ENCODE measurements around the gene COL23A1.

DNA sequence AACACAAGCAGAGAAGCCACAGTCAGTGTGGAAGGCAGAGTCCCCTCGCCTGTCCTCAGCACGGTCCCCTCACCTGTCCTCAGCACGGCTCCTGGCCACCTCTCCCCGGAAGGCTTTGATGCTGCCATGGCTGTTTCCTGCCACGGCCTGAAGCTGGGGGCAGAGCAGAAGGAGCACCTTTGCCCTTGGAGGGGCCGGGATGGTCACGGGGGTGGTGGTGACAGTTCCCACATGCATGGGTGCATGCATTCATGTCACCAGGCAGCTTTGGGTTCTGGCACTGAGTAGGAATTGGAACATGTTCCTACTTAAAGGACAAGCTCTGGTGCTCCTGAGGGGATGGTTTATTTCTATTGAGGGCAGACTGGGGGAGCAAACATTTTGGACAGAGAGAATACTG is 299.8 kb downstream of the COL23A1 start:
- TF ChIP-seq POLR2A (IDR thresholded peaks at IDR 0.05; ENCODE audit: low read depth, low read length) (no peak), PAX5 (IDR thresholded peaks at IDR 0.05; ENCODE audit: insufficient read depth, low read length, severe bottlenecking) (no peak)
